Activated CD8-positive, alpha-beta T cell treated with anti-CD3 and anti-CD28 coated beads, Interleukin-2, amount 10 ng/mL, durations not matched to agents 7 days and 5 days (primary cell): ENCODE results near the gene PATJ. TPM values are rescaled to one million over a fixed set of nuclear protein-coding genes. Genes with fewer than 3 reads are reported as not detected.

Source experiments
- ATAC-seq: fragments of 150-1000 bp; cut with Tn5 transposase; one replicate; pipeline ENCODE4 v1.10.0; 2021; ENCODE audit warnings: moderate library complexity
- CTCF ChIA-PET: fragments of 350-600 bp; sonication (Branson Sonifier 250); formaldehyde crosslinking; loops from one replicate; lab custom pipeline; 2021; ENCODE audit warnings: antibody characterized with exemption; lab: Charles Lee
- POLR2A ChIA-PET: fragments of 350-600 bp; sonication (Branson Sonifier 250); formaldehyde crosslinking; loops from one replicate; lab custom pipeline; 2021; ENCODE audit warnings: antibody characterized with exemption; lab: Charles Lee
- DNase-seq: peaks from one replicate; pipeline ENCODE4 v3.0.0-alpha.2; 2020
- H3K27ac Mint-ChIP-seq: one replicate; pipeline ENCODE4 v1.8.0; 2021; ENCODE audit warnings: mild to moderate bottlenecking, mixed read lengths
- H3K27me3 Mint-ChIP-seq: one replicate; pipeline ENCODE4 v1.8.0; 2021; ENCODE audit warnings: low read depth, mixed read lengths
- H3K36me3 Mint-ChIP-seq: one replicate; pipeline ENCODE4 v1.8.0; 2021; ENCODE audit warnings: low read depth, mixed read lengths
- H3K4me1 Mint-ChIP-seq: one replicate; pipeline ENCODE4 v1.8.0; 2021; ENCODE audit warnings: low read depth, mixed read lengths
- H3K4me3 Mint-ChIP-seq: one replicate; pipeline ENCODE4 v1.8.0; 2021; ENCODE audit warnings: mild to moderate bottlenecking, mixed read lengths
- H3K9me3 Mint-ChIP-seq: one replicate; pipeline ENCODE4 v1.8.0; 2022; ENCODE audit warnings: mixed read lengths; ENCODE audit not compliant: insufficient read depth
- total RNA-seq, 2 experiments: library from RNA; stranded (reverse); gene quantifications; one replicate each; pipeline ENCODE4 v1.2.3, GENCODE V29; 2021

PATJ gene
- total RNA-seq, 2 experiments from 2014 or later, result 8.8 to 10.9 TPM

DNA sequence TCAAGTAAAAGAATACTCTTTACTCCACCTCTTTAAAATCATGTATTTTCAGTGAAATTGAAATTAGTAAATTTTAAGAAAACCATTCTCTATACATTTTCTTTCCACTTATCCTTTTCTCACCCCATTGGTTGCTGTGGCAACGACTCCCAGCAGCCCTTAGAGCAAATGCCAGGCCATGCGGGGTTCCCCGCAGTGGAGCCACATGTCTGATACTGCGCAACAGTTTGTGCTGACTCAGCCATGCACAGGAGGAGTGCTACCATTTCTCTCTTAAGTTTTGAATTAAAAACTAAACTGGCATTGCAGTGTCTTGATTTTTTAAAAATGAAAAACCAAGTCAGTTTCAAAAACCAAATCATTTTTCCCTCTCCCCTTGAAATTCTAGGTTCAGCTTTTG, 238.3 kb downstream of the PATJ start:
- Mint-ChIP-seq H3K27me3 (no peaks in the 10 kb centered on the region), H3K27ac (no peak overlapping the region), H3K4me1 (peaks cover 5% of the 10 kb centered on the region), H3K36me3 (no peaks in the 10 kb centered on the region), H3K9me3 (no peaks in the 10 kb centered on the region), H3K4me3 (no peak overlapping the region)
- DNase-seq, result no peak
- ChIA-PET CTCF (no interaction called here), POLR2A (no interaction called here)
- no peak for ATAC-seq

DNA sequence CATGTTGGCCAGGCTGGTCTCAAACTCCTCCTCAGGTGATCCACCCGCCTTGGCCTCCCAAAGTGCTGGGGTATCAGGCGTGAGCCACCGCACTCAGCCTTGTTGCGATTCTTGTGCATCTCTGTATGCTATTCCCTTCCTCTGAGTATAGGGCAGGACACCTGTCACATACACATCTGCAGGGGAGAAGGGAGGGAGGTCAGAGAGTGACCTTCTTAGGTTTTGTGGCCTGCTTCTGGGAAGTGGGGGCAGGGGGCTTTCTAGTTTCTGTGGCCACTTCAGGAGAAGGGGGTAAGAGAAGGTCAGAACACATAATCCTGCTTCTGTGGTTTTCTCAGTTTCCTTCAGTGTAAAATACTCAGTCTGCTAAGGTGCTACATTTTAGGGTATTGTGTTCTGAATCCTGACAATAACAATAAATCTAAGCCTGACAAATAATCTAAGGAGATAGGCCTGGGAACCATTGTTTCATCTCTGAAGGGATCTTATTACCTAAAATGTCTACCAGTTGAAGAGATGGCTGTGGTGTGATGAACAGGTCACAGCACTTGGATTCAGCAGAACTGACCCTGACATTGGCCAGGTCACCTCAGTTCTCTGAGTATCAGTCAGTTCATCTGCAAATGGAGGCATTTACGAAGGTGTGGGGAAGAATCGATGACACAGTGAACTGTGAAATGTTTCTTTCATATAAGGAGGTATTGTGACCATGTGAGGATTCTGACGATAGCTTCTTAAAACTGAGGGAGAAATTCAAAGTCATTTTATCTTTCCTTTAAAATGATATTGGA, 239.8 kb downstream of the PATJ start:
- Mint-ChIP-seq H3K4me3 (no peak overlapping the region), H3K27me3 (no peaks in the 10 kb centered on the region), H3K27ac (no peak overlapping the region), H3K4me1 (peaks cover 5% of the 10 kb centered on the region), H3K9me3 (no peaks in the 10 kb centered on the region), H3K36me3 (no peaks in the 10 kb centered on the region)
- POLR2A ChIA-PET, result no interaction called here
- ATAC-seq, result no peak
- CTCF ChIA-PET, result no interaction called here
- no peak for DNase-seq

DNA sequence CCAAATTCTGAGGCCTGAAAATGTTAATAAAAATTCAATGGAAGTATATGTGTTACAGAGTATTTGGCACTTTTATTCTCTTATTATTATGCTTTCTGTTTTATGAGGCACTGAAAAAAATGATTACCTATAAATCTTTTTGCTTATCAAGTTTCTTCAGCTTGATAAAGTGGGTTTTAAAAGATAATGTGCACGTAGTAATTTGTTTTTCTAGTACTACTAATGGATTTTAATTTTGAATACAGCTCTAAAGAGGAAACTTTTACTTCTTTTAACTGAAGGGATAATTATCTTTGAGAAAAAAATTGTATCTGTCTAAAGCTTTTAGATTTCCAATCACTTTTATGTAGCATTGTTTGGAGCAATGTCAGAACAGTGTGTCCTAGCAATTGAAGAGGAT, 241.0 kb downstream of the PATJ start:
- peaks cover 5% of the 10 kb centered on the region for H3K4me1 Mint-ChIP-seq
- ATAC-seq, result no peak
- CTCF ChIA-PET, result interaction anchor here (1.0 kb wide), 1 partner anchor 8 kb away, joined by 3 read pairs; no protein-coding TSS in a partner anchor
- H3K36me3 Mint-ChIP-seq, result no peaks in the 10 kb centered on the region
- H3K27me3 Mint-ChIP-seq, result no peaks in the 10 kb centered on the region
- POLR2A ChIA-PET, result no interaction called here
- no peak overlapping the region for H3K27ac Mint-ChIP-seq
- H3K4me3 Mint-ChIP-seq, result no peak overlapping the region
- H3K9me3 Mint-ChIP-seq, result no peaks in the 10 kb centered on the region
- no peak for DNase-seq

DNA sequence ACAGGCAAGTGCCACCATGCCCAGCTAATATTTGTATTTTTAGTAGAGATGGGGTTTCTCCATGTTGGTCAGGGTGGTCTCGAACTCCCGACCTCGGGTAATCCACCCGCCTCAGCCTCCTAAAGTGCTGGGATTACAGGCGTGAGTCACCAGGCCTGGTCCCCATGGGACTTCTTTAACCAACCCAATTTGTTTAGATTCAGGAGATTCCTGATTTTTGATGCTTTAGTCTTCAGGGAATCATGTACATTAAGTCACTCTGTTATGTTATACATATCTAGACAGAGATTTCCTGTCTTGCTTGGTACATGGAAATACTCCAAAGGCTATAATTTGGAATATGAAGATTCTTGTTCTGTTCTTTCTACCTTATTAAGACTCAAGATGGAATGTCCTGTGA, 250.0 kb downstream of the PATJ start:
- ChIA-PET CTCF (no interaction called here), POLR2A (no interaction called here)
- H3K4me3 Mint-ChIP-seq, result no peak overlapping the region
- no peaks in the 10 kb centered on the region for H3K27me3 Mint-ChIP-seq
- no peak overlapping the region for H3K27ac Mint-ChIP-seq
- no peaks in the 10 kb centered on the region for H3K4me1 Mint-ChIP-seq
- H3K36me3 Mint-ChIP-seq, result no peaks in the 10 kb centered on the region
- no peaks in the 10 kb centered on the region for H3K9me3 Mint-ChIP-seq
- no peak for ATAC-seq
- no peak for DNase-seq

DNA sequence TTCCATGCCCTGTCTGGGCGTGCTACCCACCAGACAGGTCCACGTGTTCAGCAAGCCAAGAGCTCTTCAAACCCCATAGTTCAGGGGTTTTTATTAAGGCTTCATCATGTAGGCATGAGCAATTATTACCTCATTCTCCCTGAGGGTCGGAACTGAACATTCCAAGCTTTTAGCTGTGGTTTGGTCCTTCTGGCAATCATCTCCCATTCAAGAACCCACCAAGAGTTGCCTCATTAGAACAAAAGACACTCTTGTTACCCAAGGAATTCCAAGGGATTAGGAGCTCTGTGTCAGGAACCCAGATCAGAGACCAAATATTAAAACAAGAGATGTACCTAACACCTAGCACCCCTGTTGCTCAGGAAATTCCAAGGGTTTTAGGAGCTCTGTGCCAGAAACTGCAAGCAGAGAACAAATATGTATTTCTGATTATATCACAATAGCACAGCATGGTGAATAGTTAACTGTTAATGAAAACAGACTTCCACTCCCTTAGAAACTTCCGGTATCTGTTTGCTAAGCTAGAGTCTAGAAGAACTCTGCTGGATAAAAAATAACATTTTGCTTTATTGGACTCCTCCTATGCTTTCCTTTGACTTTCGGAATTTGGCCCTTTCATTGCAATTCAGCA, 251.2 kb downstream of the PATJ start:
- CTCF ChIA-PET, result no interaction called here
- POLR2A ChIA-PET, result no interaction called here
- no peak overlapping the region for H3K27ac Mint-ChIP-seq
- H3K4me1 Mint-ChIP-seq, result no peaks in the 10 kb centered on the region
- no peak for DNase-seq
- H3K9me3 Mint-ChIP-seq, result no peaks in the 10 kb centered on the region
- H3K36me3 Mint-ChIP-seq, result no peaks in the 10 kb centered on the region
- no peak for ATAC-seq
- no peaks in the 10 kb centered on the region for H3K27me3 Mint-ChIP-seq
- no peak overlapping the region for H3K4me3 Mint-ChIP-seq

DNA sequence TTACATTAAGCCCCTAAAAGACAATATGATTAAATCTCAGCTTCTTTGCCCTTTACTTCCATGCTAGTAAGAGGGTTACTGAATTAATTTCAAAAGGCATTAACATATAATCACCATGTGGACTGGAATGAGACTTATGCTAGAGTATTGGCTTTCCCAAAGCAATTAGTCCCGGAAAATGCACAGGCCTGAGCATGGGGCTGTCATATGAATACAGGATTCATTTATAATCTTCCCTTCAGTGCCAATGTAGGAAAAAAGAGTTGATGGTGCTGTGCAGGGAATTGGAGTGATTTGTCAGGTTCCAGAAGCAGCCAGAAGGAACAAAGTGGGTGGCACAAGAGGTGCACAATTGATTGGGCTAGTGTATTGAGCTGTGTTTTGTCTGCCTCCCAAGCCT, 253.4 kb downstream of the PATJ start:
- CTCF ChIA-PET, result no interaction called here
- H3K4me1 Mint-ChIP-seq, result no peaks in the 10 kb centered on the region

DNA sequence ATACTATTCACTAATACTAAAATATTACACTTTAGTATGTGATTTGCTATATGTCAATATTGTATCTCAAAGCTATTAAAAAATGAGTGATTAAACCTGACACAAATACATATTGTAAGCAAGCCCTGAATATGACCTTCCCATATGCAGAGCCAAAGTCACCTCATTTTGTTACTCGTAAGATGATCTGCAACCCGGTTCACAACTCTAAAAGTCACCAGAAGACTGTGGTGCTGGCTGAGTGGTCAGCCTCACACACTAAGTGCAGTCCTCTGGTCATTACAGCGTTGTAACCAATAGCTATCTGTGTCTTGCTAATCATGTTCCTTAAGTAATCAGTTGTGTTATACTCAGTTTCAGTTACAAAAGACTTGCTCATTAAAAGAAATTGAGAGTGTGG, 254.8 kb downstream of the PATJ start:
- Mint-ChIP-seq H3K4me3 (no peak overlapping the region), H3K36me3 (no peaks in the 10 kb centered on the region), H3K27ac (no peak overlapping the region), H3K27me3 (no peaks in the 10 kb centered on the region), H3K4me1 (no peaks in the 10 kb centered on the region), H3K9me3 (no peaks in the 10 kb centered on the region)
- POLR2A ChIA-PET, result no interaction called here
- DNase-seq (no peak), ATAC-seq (no peak)
- CTCF ChIA-PET, result no interaction called here

More for the DNA sequence above, 253.4 kb downstream of the PATJ start:
- no peak for DNase-seq
- no peak overlapping the region for H3K27ac Mint-ChIP-seq
- H3K27me3 Mint-ChIP-seq, result no peaks in the 10 kb centered on the region
- H3K4me3 Mint-ChIP-seq, result no peak overlapping the region
- H3K9me3 Mint-ChIP-seq, result no peaks in the 10 kb centered on the region
- H3K36me3 Mint-ChIP-seq, result no peaks in the 10 kb centered on the region
- no peak for ATAC-seq
- POLR2A ChIA-PET, result interaction anchor here (0.7 to 0.8 kb wide), 2 partner anchors 12 to 184 kb away, joined by 3 to 5 read pairs; no protein-coding TSS in a partner anchor

DNA sequence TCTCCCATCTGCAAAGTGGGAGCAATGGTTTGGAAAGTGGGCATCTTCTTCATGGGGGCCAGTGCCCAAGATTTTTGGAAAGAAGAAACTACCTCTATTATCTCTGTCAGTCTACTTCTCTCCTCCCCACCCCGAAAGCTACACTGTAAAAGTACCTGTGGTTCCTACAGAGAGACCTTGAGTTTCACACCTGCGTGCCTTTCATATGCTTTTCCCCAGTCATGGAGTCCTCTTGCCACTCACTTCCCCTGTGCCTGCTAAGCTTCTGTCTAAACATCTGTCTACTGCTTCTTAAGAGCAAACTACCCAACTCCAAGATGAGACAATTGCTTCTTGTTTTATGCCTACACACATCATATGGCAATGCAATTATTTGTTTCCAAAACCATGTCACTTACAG, 261.5 kb downstream of the PATJ start:
- Mint-ChIP-seq H3K27ac (no peak overlapping the region), H3K36me3 (no peaks in the 10 kb centered on the region), H3K4me3 (no peak overlapping the region), H3K4me1 (no peaks in the 10 kb centered on the region), H3K9me3 (no peaks in the 10 kb centered on the region), H3K27me3 (no peaks in the 10 kb centered on the region)
- ChIA-PET POLR2A (no interaction called here), CTCF (no interaction called here)
- ATAC-seq, result no peak
- no peak for DNase-seq

DNA sequence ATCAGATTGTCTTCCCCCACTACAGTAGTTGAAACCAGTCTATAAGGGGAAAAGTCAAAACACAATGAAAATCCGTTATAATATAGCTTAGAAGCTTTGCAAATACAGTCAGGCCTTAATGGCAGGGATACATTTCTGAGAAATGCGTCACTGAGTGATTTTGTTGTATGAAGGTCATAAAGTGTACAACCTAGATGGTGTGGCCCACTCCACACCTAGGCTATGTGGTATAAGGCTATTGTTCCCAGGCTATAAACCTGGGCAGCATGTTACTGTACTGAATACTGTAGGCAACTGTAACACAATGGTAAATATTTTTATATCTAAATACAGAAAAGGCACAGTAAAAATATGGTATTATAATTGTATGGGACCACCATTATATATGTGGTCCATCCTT, 264.4 kb downstream of the PATJ start:
- Mint-ChIP-seq H3K4me3 (no peak overlapping the region), H3K9me3 (no peaks in the 10 kb centered on the region), H3K27me3 (no peaks in the 10 kb centered on the region), H3K27ac (no peak overlapping the region), H3K4me1 (no peaks in the 10 kb centered on the region), H3K36me3 (no peaks in the 10 kb centered on the region)
- ChIA-PET CTCF (no interaction called here), POLR2A (no interaction called here)
- DNase-seq (no peak), ATAC-seq (no peak)

DNA sequence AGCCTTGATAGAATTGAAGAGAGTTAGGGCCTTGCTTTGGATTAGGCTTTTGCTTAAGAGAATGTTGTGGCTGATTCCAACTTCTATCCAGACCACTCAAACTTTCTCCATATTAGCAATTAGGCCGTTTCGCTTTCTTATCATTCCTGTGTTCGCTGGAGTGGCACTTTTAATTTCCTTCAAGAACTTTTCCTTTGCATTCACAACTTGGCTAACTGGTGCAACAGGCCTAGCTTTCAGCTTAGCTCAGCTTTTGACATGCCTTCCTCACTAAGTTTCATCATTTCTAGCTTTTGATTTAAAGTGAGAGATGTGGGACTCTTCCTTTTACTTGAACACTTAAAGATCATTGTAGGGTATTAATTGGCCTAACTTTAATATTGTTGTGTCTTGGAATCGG, 268.7 kb downstream of the PATJ start:
- ChIA-PET CTCF (interaction anchor here (0.6 kb wide), 1 partner anchor 17 kb away, joined by 3 read pairs; no protein-coding TSS in a partner anchor), POLR2A (no interaction called here)
- no peak for ATAC-seq
- no peaks in the 10 kb centered on the region for H3K9me3 Mint-ChIP-seq
- H3K27ac Mint-ChIP-seq, result no peak overlapping the region
- H3K27me3 Mint-ChIP-seq, result no peaks in the 10 kb centered on the region
- no peaks in the 10 kb centered on the region for H3K36me3 Mint-ChIP-seq
- no peak for DNase-seq
- H3K4me1 Mint-ChIP-seq, result no peaks in the 10 kb centered on the region
- H3K4me3 Mint-ChIP-seq, result no peak overlapping the region

DNA sequence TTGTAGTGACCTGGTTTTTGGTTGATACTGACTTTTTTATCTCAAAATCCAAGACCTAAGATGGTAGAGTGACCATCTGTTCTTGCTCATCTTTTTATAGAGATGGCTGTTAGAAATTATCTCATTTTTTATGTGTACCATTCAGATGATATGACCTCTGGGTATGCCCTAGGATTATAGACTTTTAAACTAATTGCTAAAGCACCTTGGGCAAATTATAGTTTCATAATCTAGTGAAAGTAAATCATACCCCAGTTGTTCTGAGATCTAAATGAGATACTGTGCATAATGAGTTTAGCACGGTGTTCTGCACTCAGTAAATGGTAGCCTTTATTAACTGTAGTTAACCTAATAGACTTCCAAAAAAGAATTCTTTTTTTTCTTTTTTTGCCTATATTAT, 269.8 kb downstream of the PATJ start:
- H3K36me3 Mint-ChIP-seq, result no peaks in the 10 kb centered on the region
- H3K9me3 Mint-ChIP-seq, result no peaks in the 10 kb centered on the region
- ATAC-seq (no peak), DNase-seq (no peak)
- ChIA-PET CTCF (no interaction called here), POLR2A (no interaction called here)
- H3K4me3 Mint-ChIP-seq, result no peak overlapping the region
- no peaks in the 10 kb centered on the region for H3K4me1 Mint-ChIP-seq
- H3K27me3 Mint-ChIP-seq, result no peaks in the 10 kb centered on the region
- H3K27ac Mint-ChIP-seq, result no peak overlapping the region

DNA sequence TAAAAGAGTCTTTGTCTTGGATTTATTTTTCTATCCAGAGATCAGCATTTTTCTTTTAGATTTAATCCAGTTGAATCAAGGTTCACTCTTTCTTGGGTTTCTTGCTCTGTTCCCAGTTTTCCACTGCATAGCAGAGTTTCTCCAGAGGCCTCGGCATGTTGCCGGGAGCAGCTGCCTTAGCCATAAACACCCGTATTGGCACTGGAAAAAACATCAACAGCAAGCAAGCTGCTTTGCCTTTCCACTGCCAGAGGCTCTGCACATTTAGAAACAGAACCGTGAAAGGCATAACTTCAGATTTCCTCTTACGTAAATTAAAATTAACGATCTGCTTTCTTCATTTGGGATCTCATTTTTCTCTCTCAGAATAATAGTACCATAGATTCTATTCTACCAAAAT, 270.6 kb downstream of the PATJ start:
- ATAC-seq, result no peak
- CTCF ChIA-PET, result no interaction called here
- H3K36me3 Mint-ChIP-seq, result no peaks in the 10 kb centered on the region
- no peak overlapping the region for H3K27ac Mint-ChIP-seq
- no peaks in the 10 kb centered on the region for H3K9me3 Mint-ChIP-seq
- POLR2A ChIA-PET, result no interaction called here
- no peak overlapping the region for H3K4me3 Mint-ChIP-seq
- no peaks in the 10 kb centered on the region for H3K27me3 Mint-ChIP-seq
- no peaks in the 10 kb centered on the region for H3K4me1 Mint-ChIP-seq
- DNase-seq, result no peak
